PFSK-1 (cell line): ENCODE measurements around the gene GNPTAB.

Experiments
- FOXP2 ChIP-seq: optimal IDR thresholded peaks from 2 replicates; pipeline ENCODE3; 2011; ENCODE audit warnings: borderline replicate concordance, control low read depth, inconsistent platforms; ENCODE audit not compliant: insufficient read depth; ENCODE audit errors: extremely low read length, extremely low read depth
- POLR2AphosphoS5 ChIP-seq: IDR thresholded peaks from 2 replicates; pipeline ENCODE4 v1.6.1; 2012; ENCODE audit warnings: low read depth, mild to moderate bottlenecking, control low read depth, low read length, moderate library complexity
- SIN3A ChIP-seq: IDR thresholded peaks from 2 replicates; pipeline ENCODE4 v1.6.1; 2012; ENCODE audit warnings: mild to moderate bottlenecking, low read length, moderate library complexity, borderline replicate concordance; ENCODE audit not compliant: insufficient read depth
- TAF1 ChIP-seq: IDR thresholded peaks from 2 replicates; pipeline ENCODE4 v1.6.1; 2012; ENCODE audit warnings: low read length, control low read depth, borderline replicate concordance; ENCODE audit not compliant: insufficient read depth
- TF ChIP-seq, protein P1 (sequence below), 2 experiments: IDR thresholded peaks; 2 replicates each; pipeline versions ENCODE4 v1.6.1 to v1.8.0; 2011 to 2012; ENCODE audit warnings: low read depth in 2 of 2, low read length in 2 of 2, control low read depth in 1 of 2, inconsistent platforms in 1 of 2, mild to moderate bottlenecking in 1 of 2, moderate library complexity in 1 of 2; ENCODE audit not compliant: insufficient read depth in 1 of 2

GNPTAB gene

DNA sequence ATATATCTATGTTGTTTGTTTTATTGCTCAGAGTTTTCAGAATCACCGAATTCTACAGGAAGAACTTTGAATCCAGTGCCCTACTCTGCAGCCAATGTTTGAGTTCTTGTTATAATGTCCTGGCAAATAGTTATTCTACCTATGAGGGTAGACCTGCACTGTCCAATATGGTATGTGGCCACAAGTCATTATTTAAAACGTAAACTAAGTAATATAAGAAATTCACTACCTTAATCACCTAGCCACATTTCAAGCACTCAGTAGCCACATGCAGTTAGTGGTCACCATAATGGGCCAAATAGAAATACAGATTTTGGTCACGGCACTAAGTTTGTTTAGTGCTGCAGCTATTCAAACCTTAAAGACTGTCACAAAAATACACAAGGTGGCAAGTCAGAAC, 26.4 kb downstream of the GNPTAB start:
- TF ChIP-seq SIN3A (no peak), TAF1 (no peak), FOXP2 (no peak)

DNA sequence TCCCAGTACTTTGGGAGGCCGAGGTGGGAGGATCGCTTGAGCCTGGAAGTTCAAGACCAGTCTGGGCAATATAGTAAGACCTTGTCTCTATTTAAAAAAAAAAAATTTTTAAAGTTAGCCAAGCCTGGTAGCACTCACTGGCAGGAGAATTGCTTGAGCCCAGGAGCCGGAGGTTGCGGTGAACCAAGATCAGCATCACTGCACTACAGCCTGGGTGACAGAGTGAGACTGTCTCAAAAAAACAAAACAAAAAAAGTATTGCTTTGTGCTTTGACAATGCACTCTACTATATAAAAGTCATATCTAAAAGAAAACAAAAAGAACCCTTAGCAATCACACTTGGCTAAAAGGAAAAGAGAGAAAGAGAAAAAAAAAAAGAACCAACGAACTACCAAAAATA, 26.8 kb downstream of the GNPTAB start:
- TF ChIP-seq POLR2AphosphoS5 (no peak), TAF1 (no peak), FOXP2 (no peak), SIN3A (no peak)

DNA sequence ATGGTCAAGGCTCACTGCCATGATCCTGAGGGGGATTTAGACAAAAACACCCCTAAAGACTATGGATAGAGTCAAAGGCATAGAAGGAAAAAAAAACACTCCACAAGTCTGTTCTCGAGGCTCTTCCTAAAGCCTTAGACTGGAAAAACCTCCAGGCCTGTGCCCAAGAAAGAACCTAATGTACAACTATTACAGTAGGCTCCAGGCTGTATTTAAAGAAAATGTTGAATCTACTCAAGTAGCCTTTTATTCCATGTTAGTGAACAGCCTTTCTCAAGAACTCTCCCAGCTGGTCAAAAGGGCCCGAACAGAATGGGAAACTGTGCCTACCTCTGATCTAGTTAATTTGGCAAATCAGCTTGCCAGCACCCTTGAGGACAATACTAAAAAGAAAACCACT, 28.3 kb downstream of the GNPTAB start:
- TF ChIP-seq, protein P1, sequence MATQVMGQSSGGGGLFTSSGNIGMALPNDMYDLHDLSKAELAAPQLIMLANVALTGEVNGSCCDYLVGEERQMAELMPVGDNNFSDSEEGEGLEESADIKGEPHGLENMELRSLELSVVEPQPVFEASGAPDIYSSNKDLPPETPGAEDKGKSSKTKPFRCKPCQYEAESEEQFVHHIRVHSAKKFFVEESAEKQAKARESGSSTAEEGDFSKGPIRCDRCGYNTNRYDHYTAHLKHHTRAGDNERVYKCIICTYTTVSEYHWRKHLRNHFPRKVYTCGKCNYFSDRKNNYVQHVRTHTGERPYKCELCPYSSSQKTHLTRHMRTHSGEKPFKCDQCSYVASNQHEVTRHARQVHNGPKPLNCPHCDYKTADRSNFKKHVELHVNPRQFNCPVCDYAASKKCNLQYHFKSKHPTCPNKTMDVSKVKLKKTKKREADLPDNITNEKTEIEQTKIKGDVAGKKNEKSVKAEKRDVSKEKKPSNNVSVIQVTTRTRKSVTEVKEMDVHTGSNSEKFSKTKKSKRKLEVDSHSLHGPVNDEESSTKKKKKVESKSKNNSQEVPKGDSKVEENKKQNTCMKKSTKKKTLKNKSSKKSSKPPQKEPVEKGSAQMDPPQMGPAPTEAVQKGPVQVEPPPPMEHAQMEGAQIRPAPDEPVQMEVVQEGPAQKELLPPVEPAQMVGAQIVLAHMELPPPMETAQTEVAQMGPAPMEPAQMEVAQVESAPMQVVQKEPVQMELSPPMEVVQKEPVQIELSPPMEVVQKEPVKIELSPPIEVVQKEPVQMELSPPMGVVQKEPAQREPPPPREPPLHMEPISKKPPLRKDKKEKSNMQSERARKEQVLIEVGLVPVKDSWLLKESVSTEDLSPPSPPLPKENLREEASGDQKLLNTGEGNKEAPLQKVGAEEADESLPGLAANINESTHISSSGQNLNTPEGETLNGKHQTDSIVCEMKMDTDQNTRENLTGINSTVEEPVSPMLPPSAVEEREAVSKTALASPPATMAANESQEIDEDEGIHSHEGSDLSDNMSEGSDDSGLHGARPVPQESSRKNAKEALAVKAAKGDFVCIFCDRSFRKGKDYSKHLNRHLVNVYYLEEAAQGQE (IDR thresholded peaks at IDR 0.05; ENCODE audit: insufficient read depth in 1 of 2, low read depth in 2 of 2, low read length in 2 of 2), result no peak

DNA sequence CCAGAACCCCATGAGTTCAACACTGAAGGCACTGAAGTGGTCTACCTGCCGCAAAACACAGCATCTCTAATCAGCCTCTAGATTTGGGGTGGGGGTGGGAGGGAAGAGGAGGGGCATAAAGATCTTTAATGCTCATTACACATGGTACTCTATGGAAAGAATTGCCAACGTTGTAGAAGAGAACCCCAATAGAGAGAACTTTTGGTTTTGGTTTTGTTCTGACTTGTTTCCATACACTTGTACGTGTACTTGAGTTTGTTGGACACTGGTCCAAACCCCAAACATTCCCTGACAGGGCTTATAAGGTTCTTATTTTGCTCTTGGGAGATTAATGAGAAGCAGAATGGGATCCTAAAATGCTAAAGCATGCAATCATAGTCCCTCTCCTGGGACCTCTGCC, 31.0 kb downstream of the GNPTAB start:
- no peak for TF ChIP-seq TAF1
- no peak for TF ChIP-seq POLR2AphosphoS5
- no peak for TF ChIP-seq FOXP2
- no peak for TF ChIP-seq SIN3A
- TF ChIP-seq, protein P1 (IDR thresholded peaks at IDR 0.05; ENCODE audit: insufficient read depth in 1 of 2, low read depth in 2 of 2, low read length in 2 of 2), result no peak

DNA sequence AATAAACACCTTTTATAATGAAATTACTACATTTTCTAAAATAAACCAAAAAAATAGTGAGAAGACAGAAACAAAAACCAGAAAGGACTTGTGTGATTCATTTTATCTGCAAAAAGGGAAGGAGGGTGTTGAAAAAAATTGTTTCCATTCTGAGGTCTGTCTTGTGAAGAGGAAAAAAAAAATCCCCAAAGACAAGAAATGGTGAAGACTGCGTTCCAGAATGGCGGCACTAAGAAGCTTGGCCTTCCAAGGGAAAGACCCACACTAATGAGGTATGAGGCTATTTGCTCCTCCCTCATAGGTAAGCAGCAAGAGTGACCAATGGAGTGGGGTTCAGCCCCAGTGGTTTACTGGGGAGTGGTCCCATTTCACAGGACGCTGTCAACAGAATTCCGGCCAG, 35.0 kb downstream of the GNPTAB start:
- TF ChIP-seq, protein P1 (IDR thresholded peaks at IDR 0.05; ENCODE audit: insufficient read depth in 1 of 2, low read depth in 2 of 2, low read length in 2 of 2), result no peak
- TF ChIP-seq POLR2AphosphoS5 (no peak), SIN3A (no peak), FOXP2 (no peak), TAF1 (no peak)

DNA sequence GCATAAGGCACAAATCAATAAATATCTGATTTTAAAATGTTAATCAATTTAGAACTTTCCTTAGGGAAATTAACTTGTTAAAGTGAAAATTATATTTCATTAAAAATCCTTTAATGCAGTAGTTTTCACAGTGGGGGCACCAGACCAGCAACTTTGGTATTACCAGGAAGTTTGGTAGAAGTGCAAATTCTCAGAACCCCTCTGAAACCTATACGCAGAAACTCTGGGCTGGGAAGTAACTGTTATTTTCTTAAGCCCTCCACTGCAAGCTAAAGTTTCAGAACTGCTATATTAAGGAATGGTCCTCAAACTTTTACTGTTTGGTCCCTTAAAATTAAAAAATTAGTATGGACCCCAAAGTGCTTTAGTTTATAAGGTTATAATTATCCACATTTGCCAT, 35.7 kb downstream of the GNPTAB start:
- TF ChIP-seq FOXP2, result no peak
- TF ChIP-seq POLR2AphosphoS5, result no peak
- no peak for TF ChIP-seq SIN3A
- no peak for TF ChIP-seq TAF1
- TF ChIP-seq, protein P1 (IDR thresholded peaks at IDR 0.05; ENCODE audit: insufficient read depth in 1 of 2, low read depth in 2 of 2, low read length in 2 of 2), result no peak
